Lower lobe of right lung (tissue), 2 donors: ENCODE measurements around the gene PTPRN2. TPM values are rescaled to one million over a fixed set of nuclear protein-coding genes. Genes with fewer than 3 reads are reported as not detected.

ENCODE experiments used
- ATAC-seq, 2 donors: fragments of 200-7000 bp; cut with Tn5 transposase; one replicate each; pipeline ENCODE4 v1.9.1; 2020 to 2022; ENCODE audit warnings: mild to moderate bottlenecking in 2 of 2, moderate library complexity in 2 of 2
- DNase-seq: peaks from one replicate; pipeline ENCODE4 v3.0.0-alpha.2; 2020
- H3K27ac ChIP-seq: fragments of 200-600 bp; one replicate; pipeline ENCODE4 v1.8.0; 2022
- H3K27me3 ChIP-seq: fragments of 200-600 bp; one replicate; pipeline ENCODE4 v1.8.0; 2022; ENCODE audit warnings: low read depth
- H3K36me3 ChIP-seq: fragments of 200-600 bp; one replicate; pipeline ENCODE4 v1.8.0; 2022; ENCODE audit warnings: mild to moderate bottlenecking
- H3K4me1 ChIP-seq: fragments of 200-600 bp; one replicate; pipeline ENCODE4 v1.8.0; 2022
- H3K4me3 ChIP-seq: fragments of 200-600 bp; one replicate; pipeline ENCODE4 v1.8.0; 2022; ENCODE audit warnings: mild to moderate bottlenecking
- H3K9me3 ChIP-seq: fragments of 200-600 bp; one replicate; pipeline ENCODE4 v1.8.0; 2022
- CTCF ChIP-seq: fragments of 200-600 bp; IDR thresholded peaks from one replicate; pipeline ENCODE4 v1.8.0; 2022; ENCODE audit warnings: antibody characterized with exemption, mild to moderate bottlenecking
- intact Hi-C: fragments of 100-400 bp; cut with DNase I; formaldehyde crosslinking; loops from one replicate; pipeline ENCODE4 v1.11.0; 2022
- total RNA-seq: library from RNA; stranded (reverse); fragmentation: NEBNext Ultra II Directional; extraction: Animal tissue kit (Norgen Biotek cat#: 25700); gene quantifications from one replicate; pipeline ENCODE4 v1.2.1, GENCODE V29; 2021
- donor health status: DM: no; HTN: yes; CAD: no; lungs with severe emphysema.

Gene PTPRN2
- total RNA-seq, 1 donor from 2014 or later, result 6.8 TPM

- H3K4me1 ChIP-seq, result no peaks in the 10 kb centered on the region
- H3K27ac ChIP-seq, result no peak overlapping the region
- no peak for TF ChIP-seq CTCF
- ATAC-seq (no peak), DNase-seq (no peak)
- no peaks in the 10 kb centered on the region for H3K36me3 ChIP-seq
- no peaks in the 10 kb centered on the region for H3K27me3 ChIP-seq
- no peaks in the 10 kb centered on the region for H3K9me3 ChIP-seq
- intact Hi-C loops, result no loop called here
- no peak overlapping the region for H3K4me3 ChIP-seq
Measured at GRCh38 chr7:157867685-157868305, 719.8 kb downstream of the PTPRN2 start.

- intact Hi-C loops, result no loop called here
- TF ChIP-seq CTCF, result no peak
- ATAC-seq, result no peak
Measured at GRCh38 chr7:157866336-157866924, 721.2 kb downstream of the PTPRN2 start.

GRCh38 chr7:157865351-157866165 lies 722.1 kb downstream of the PTPRN2 start:
- ATAC-seq (peak in 1 of 2 donors; percentile 13), DNase-seq (no peak)
- Histone ChIP-seq H3K4me3 (no peak overlapping the region), H3K4me1 (no peaks in the 10 kb centered on the region), H3K36me3 (no peaks in the 10 kb centered on the region), H3K27me3 (no peaks in the 10 kb centered on the region), H3K27ac (no peak overlapping the region), H3K9me3 (no peaks in the 10 kb centered on the region)
- no peak for TF ChIP-seq CTCF
- intact Hi-C loops, result no loop called here

More at GRCh38 chr7:157866336-157866924, 721.2 kb downstream of the PTPRN2 start:
- no peak overlapping the region for H3K27ac ChIP-seq
- no peaks in the 10 kb centered on the region for H3K9me3 ChIP-seq
- H3K36me3 ChIP-seq, result no peaks in the 10 kb centered on the region
- H3K27me3 ChIP-seq, result no peaks in the 10 kb centered on the region
- no peak for DNase-seq
- H3K4me1 ChIP-seq, result no peaks in the 10 kb centered on the region
- H3K4me3 ChIP-seq, result no peak overlapping the region

- no peaks in the 10 kb centered on the region for H3K36me3 ChIP-seq
- no peak for TF ChIP-seq CTCF
- no peak overlapping the region for H3K4me3 ChIP-seq
- H3K9me3 ChIP-seq, result no peaks in the 10 kb centered on the region
- intact Hi-C loops, result no loop called here
- DNase-seq (no peak), ATAC-seq (no peak)
- H3K4me1 ChIP-seq, result no peaks in the 10 kb centered on the region
- H3K27me3 ChIP-seq, result no peaks in the 10 kb centered on the region
- no peak overlapping the region for H3K27ac ChIP-seq
Measured at GRCh38 chr7:157864911-157865310, 722.7 kb downstream of the PTPRN2 start.

GRCh38 chr7:157863906-157864810 lies 723.5 kb downstream of the PTPRN2 start:
- H3K4me3 ChIP-seq, result no peak overlapping the region
- DNase-seq (no peak), ATAC-seq (no peak)
- no peaks in the 10 kb centered on the region for H3K9me3 ChIP-seq
- no peaks in the 10 kb centered on the region for H3K27me3 ChIP-seq
- TF ChIP-seq CTCF, result no peak
- no peaks in the 10 kb centered on the region for H3K36me3 ChIP-seq
- no peaks in the 10 kb centered on the region for H3K4me1 ChIP-seq
- intact Hi-C loops, result no loop called here
- H3K27ac ChIP-seq, result no peak overlapping the region
